ENCODE data around the gene ANP32A.
"Not testable (repeated sequence)": the region's sequence is repeated elsewhere in the genome, so short reads cannot be mapped to it uniquely, and the experiment has no call there.

The ANP32A gene

GRCh38 chr15:68820295-68821189 is at the start of gene ANP32A:
Gene ANP32A, minus strand, starts transcription at chr15:68820895. Its CDS starts 144 bp downstream, at chr15:68820751.
- DNase-seq, result peak; percentile 87

DNA sequence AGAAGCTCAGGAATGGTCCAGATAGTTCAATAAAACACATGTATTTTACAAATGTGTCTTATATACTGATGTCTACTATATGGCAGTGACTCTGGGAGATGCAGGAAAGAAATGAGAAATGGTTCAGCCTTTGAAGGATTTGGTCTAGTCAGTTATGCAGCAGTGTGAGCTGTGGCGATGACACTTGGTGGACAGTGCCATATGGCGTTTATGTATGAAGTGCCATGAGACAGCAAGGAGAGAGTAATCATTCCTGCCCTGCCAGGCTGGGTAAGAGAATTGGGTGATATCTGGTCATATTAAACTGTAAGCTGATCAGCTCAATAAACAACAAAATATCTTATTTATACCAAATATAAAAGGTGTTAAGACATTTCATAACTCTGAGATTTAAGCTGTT is 47.6 kb upstream of the ANP32A start:
- DNase-seq, result no peak

- DNase-seq, result no peak
These were observed 41.7 kb upstream of the ANP32A start for GRCh38 chr15:68862415-68862814.

DNA sequence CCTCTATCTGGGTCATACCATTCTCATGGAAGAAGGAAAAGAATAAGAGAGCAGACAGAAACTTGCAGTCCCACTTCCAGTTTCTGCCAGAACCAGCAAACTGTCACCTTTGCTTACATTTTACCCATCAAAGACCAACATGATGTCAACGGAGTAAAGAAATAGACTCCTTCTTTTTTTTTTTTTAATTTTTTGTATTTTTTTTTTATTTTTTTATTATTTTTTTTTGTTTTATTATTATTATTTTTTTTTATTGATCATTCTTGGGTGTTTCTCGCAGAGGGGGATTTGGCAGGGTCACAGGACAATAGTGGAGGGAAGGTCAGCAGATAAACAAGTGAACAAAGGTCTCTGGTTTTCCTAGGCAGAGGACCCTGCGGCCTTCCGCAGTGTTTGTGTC is 38.0 kb upstream of the ANP32A start:
- DNase-seq, result not testable (repeated sequence)

DNA sequence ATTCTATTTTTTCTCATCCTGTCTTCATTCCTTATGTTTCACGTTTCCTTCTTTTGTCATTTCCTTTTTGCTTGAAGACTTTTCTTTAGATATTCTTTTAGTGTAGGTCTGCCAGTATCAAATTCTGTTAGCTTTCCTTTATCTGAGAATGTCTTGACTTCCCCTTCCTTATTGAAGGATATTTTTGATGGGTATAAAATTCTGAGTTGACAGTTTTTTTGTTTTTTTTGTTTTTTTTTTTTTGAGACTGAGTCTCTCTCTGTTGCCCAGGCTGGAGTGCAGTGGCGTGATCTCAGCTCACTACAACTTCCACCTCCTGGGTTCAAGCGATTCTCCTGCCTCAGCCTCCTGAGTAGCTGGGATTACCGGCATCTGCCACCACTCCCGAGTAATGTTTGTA is 36.7 kb upstream of the ANP32A start:
- DNase-seq, result not testable (repeated sequence)

- DNase-seq, result no peak
These were observed 31.8 kb upstream of the ANP32A start for GRCh38 chr15:68852461-68852860.

- DNase-seq, result no peak
These were observed 31.3 kb upstream of the ANP32A start for GRCh38 chr15:68851971-68852370.

DNA sequence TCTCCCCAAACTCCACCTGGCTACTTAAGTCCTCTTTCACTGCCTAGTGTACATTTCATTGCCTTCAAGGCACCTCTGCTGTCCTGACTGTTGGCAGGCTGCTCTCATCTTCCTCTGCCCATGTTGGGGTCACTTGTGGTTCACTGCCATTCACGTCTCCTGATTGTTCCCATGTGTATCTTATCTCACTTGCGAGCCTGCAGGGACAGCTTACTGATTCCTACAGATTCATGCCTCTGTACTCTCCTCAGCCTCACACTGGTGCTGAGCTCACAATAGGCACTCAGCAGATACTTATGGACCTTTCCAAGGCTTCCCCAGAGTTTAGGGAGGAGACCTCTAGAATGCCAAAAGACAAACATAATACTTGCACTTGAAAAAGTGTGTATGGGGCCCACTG is 28.8 kb upstream of the ANP32A start:
- no peak for DNase-seq

- DNase-seq, result no peak
These were observed 26.2 kb upstream of the ANP32A start for GRCh38 chr15:68846851-68847439.

- DNase-seq, result no peak
These were observed 24.3 kb upstream of the ANP32A start for GRCh38 chr15:68844856-68845550.

GRCh38 chr15:68843425-68844311 is 23.0 kb upstream of the ANP32A start:
- no peak for DNase-seq

GRCh38 chr15:68842958-68843357 is 22.3 kb upstream of the ANP32A start:
- no peak for DNase-seq

GRCh38 chr15:68834346-68834745 is 13.7 kb upstream of the ANP32A start:
- DNase-seq, result peak; percentile 36

DNA sequence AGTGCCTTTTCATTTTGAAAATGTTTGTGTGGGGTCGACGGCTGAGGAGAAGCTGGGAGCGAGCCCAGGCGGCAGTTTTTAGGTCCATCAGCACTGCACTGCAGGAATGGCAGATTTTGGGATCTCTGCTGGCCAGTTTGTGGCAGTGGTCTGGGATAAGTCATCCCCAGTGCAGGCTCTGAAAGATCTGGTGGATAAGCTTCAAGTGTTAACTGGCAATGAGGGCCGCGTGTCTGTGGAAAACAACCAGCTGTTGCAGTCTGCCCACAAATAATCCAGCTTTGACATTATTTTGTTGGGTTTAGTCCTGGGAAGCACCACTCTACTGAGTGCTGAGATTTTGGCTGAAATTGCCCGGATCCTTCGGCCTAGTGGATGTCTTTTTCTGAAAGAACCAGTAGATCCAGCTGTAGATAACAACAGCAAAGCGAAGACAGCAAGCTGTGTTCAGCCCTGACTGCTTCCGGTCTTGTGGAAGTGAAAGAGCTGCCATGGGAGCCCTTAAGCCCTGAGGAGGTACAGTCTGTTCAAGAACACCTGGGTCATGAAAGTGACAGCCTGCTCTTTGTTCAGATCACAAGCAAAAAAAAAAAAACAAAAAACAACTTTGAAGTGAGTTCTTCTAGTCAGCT is 13.1 kb upstream of the ANP32A start:
- no peak for DNase-seq

DNA sequence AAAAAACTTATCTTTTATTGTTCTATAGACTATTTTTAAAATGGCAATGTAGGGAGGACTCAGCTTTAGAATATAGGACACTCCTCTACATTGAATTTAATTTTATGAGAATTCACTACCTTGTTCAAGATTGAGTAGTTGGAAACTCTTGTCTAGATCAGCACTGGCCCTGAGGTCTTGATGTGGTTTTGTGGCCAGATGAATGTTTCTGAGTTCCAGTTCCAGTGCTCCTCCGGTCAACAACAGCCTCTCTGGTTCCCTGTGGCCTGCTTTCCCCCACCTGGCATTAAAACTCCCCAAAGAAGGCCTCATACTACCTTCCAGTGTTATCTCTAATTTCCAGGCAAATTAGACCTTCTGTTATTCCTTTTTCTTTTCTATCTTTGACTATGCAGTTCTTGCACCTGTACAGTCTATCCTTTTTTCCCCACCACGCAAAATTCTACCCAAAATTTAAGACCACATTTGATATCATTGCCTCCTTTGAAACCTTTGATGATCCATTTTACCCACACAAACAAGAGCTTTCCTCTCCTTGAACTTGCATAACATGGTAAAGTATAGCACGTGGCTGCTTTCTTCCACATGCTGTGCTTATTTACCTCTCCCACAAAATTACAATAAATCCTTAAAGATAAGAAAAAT is 9.6 kb upstream of the ANP32A start:
- no peak for DNase-seq

GRCh38 chr15:68829068-68829467 is 8.4 kb upstream of the ANP32A start:
- peak; percentile 51 for DNase-seq

DNA sequence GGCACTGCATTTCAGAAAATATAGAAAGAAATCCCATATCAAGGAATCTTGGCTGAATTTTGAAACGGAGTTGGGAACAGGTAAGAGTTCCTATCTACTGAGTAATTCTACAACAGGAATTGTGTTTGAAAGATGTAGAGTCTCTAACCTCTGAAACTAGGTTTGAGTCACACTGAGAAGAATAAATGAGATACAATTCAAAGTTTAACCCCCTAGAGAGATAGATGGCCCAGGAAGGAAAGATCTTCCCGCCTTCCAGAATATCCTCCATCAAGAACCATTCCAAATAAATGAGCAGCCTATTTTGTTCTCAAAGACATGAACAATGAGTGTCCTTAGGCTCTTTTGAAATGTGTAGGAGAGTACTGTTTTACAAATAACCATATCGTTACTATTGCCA is 2.9 kb upstream of the ANP32A start:
- DNase-seq, result no peak

DNA sequence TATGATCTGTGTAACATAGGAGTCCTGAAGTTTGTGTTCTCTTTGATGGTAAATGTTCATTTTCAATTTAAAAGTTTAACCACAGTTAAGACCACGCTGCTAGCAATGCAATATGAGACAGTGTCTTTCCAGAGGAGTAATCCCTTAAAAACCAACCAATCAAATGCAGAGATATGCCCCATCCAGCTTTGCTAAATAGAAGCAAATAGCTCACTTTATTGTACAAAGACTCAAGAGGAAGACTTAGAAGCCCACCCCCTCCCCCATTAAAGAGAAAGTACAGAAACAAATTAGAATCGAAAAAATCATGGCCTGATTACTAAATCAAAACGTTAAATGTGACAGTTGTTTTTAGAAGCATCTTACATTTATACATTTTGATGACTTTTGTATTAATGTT is 2.1 kb upstream of the ANP32A start:
- no peak for DNase-seq

- DNase-seq, result peak; percentile 81
These were observed 1.2 kb upstream of the ANP32A start for GRCh38 chr15:68821841-68822381.

GRCh38 chr15:68821190-68821840 is 620 bp upstream of the ANP32A start:
- DNase-seq, result no peak

Data from MV-4-11 (cell line).